Stimulated activated CD8-positive, alpha-beta memory T cell treated with anti-CD3 and anti-CD28 coated beads, Interleukin-15, amount 100 ng/mL, for 1 hour (primary cell): ENCODE measurements around the gene SDE2.
A peak's percentile ranks its signal among the peaks of the same experiment; 100 is the strongest.
"Not testable (repeated sequence)": the region's sequence is repeated elsewhere in the genome, so short reads cannot be mapped to it uniquely, and the experiment has no call there.

Source experiments
- DNase-seq: peaks from one replicate; pipeline ENCODE4 v3.0.0-alpha.2; 2020; ENCODE audit warnings: low read depth

The SDE2 gene

GRCh38 chr1:225999227-225999911 is at the start of gene SDE2:
Gene SDE2, minus strand, starts transcription at chr1:225999343. Its CDS starts 31 bp downstream, at chr1:225999312.
- peak; percentile 99 for DNase-seq

- DNase-seq: no peak
Observed at GRCh38 chr1:226048886-226049285, 49.7 kb upstream of the SDE2 start.

GRCh38 chr1:226047495-226047894 is 48.4 kb upstream of the SDE2 start:
- no peak for DNase-seq

GRCh38 chr1:226046240-226046639 is 47.1 kb upstream of the SDE2 start:
- no peak for DNase-seq

GRCh38 chr1:226044514-226045101 is 45.5 kb upstream of the SDE2 start:
- DNase-seq: no peak

GRCh38 chr1:226041419-226041818 is 42.3 kb upstream of the SDE2 start:
- no peak for DNase-seq

GRCh38 chr1:226038661-226039060 is 39.5 kb upstream of the SDE2 start:
- DNase-seq: no peak

GRCh38 chr1:226035915-226036314 is 36.8 kb upstream of the SDE2 start:
- DNase-seq: no peak

GRCh38 chr1:226034482-226034881 is 35.3 kb upstream of the SDE2 start:
- no peak for DNase-seq

- no peak for DNase-seq
Observed at GRCh38 chr1:226033991-226034390, 34.8 kb upstream of the SDE2 start.

- no peak for DNase-seq
Observed at GRCh38 chr1:226033582-226033981, 34.4 kb upstream of the SDE2 start.

GRCh38 chr1:226029568-226030225 is 30.6 kb upstream of the SDE2 start:
- no peak for DNase-seq

GRCh38 chr1:226029093-226029496 is 30.0 kb upstream of the SDE2 start:
- no peak for DNase-seq

GRCh38 chr1:226027538-226028217 is 28.5 kb upstream of the SDE2 start:
- no peak for DNase-seq

GRCh38 chr1:226026833-226027232 is 27.7 kb upstream of the SDE2 start:
- DNase-seq: no peak

- DNase-seq: no peak
Observed at GRCh38 chr1:226023735-226024134, 24.6 kb upstream of the SDE2 start.

- no peak for DNase-seq
Observed at GRCh38 chr1:226021801-226022200, 22.7 kb upstream of the SDE2 start.

GRCh38 chr1:226021401-226021800 is 22.3 kb upstream of the SDE2 start:
- no peak for DNase-seq

GRCh38 chr1:226019572-226019971 is 20.4 kb upstream of the SDE2 start:
- DNase-seq: no peak

GRCh38 chr1:226017070-226017469 is 17.9 kb upstream of the SDE2 start:
- DNase-seq: no peak

- DNase-seq: no peak
Observed at GRCh38 chr1:226009650-226010044, 10.5 kb upstream of the SDE2 start.

- not testable (repeated sequence) for DNase-seq
Observed at GRCh38 chr1:226007126-226007892, 8.2 kb upstream of the SDE2 start.
